ENCODE data around the gene DPM3. TPM values are rescaled to one million over a fixed set of nuclear protein-coding genes. Genes with fewer than 3 reads are reported as not detected.

DPM3 gene
- total and polyA plus RNA-seq, 2 of the 13 experiments (the other 11 are each of a cell fraction or from before 2014, with no cell fraction given) = 23.2 to 53.4 TPM

- no peak for TF ChIP-seq ZNF205 (CRISPR knock-in tag; IDR thresholded peaks at IDR 0.05)
- no peak for TF ChIP-seq AKAP8 (CRISPR knock-in tag; IDR thresholded peaks at IDR 0.05)
- no peak for TF ChIP-seq AHR (CRISPR knock-in tag; IDR thresholded peaks at IDR 0.05)
- TF ChIP-seq, protein P1, sequence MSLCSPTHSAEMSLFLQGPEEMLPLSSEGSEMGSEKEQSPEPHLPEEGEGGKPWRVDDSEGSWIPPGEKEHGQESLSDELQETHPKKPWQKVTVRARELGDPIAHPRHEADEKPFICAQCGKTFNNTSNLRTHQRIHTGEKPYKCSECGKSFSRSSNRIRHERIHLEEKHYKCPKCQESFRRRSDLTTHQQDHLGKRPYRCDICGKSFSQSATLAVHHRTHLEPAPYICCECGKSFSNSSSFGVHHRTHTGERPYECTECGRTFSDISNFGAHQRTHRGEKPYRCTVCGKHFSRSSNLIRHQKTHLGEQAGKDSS (CRISPR knock-in tag; IDR thresholded peaks at IDR 0.05; ENCODE audit: borderline replicate concordance, low read depth) = no peak
- TF ChIP-seq ZNF235 (CRISPR knock-in tag; IDR thresholded peaks at IDR 0.05; ENCODE audit: borderline replicate concordance) = no peak
- 0 out of 2 replicates have a peak, but pooled peaks have one; percentile 9 for TF ChIP-seq GATAD2A (CRISPR knock-in tag; IDR thresholded peaks at IDR 0.05)
- TF ChIP-seq DNMT1 (CRISPR knock-in tag; IDR thresholded peaks at IDR 0.05) = 0 out of 2 replicates have a peak, but pooled peaks have one; percentile 61
- peak; percentile 54 for TF ChIP-seq SAP130 (CRISPR knock-in tag; IDR thresholded peaks at IDR 0.05; ENCODE audit: low read depth)
- TF ChIP-seq ZNF124 (CRISPR knock-in tag; IDR thresholded peaks at IDR 0.05) = no peak
- TF ChIP-seq, protein P2, sequence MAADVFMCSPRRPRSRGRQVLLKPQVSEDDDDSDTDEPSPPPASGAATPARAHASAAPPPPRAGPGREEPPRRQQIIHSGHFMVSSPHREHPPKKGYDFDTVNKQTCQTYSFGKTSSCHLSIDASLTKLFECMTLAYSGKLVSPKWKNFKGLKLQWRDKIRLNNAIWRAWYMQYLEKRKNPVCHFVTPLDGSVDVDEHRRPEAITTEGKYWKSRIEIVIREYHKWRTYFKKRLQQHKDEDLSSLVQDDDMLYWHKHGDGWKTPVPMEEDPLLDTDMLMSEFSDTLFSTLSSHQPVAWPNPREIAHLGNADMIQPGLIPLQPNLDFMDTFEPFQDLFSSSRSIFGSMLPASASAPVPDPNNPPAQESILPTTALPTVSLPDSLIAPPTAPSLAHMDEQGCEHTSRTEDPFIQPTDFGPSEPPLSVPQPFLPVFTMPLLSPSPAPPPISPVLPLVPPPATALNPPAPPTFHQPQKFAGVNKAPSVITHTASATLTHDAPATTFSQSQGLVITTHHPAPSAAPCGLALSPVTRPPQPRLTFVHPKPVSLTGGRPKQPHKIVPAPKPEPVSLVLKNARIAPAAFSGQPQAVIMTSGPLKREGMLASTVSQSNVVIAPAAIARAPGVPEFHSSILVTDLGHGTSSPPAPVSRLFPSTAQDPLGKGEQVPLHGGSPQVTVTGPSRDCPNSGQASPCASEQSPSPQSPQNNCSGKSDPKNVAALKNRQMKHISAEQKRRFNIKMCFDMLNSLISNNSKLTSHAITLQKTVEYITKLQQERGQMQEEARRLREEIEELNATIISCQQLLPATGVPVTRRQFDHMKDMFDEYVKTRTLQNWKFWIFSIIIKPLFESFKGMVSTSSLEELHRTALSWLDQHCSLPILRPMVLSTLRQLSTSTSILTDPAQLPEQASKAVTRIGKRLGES (CRISPR knock-in tag; IDR thresholded peaks at IDR 0.05; ENCODE audit: borderline replicate concordance) = no peak
- no peak for TF ChIP-seq ZNF460 (CRISPR knock-in tag; IDR thresholded peaks at IDR 0.05; ENCODE audit: borderline replicate concordance)
- no peak for TF ChIP-seq ZNF556 (CRISPR knock-in tag; IDR thresholded peaks at IDR 0.05; ENCODE audit: borderline replicate concordance)
- 0 out of 2 replicates have a peak, but pooled peaks have one; percentile 7 for TF ChIP-seq KMT2A (CRISPR knock-in tag; IDR thresholded peaks at IDR 0.05)
- no peak for TF ChIP-seq KMT2B (CRISPR knock-in tag; IDR thresholded peaks at IDR 0.05)
- no peak for TF ChIP-seq ZNF530 (CRISPR knock-in tag; IDR thresholded peaks at IDR 0.05; ENCODE audit: low read depth)
- no peak; the same call in 1 of the 2 replicates for TF ChIP-seq ZNF546 (CRISPR knock-in tag; conservative IDR thresholded peaks at IDR 0.05)
- no peak for TF ChIP-seq WIZ (CRISPR knock-in tag; IDR thresholded peaks at IDR 0.05)
- TF ChIP-seq NR1H2 (CRISPR knock-in tag; IDR thresholded peaks at IDR 0.05; ENCODE audit: borderline replicate concordance, low read depth) = no peak
- peak; percentile 35; the same call in 1 of the 2 replicates for TF ChIP-seq HNRNPL (IDR thresholded peaks at IDR 0.05; ENCODE audit: low read depth, low read length)
- TF ChIP-seq HNF4A (CRISPR knock-in tag; IDR thresholded peaks at IDR 0.05) = 0 out of 2 replicates have a peak, but pooled peaks have one; percentile 17
- TF ChIP-seq ESRRA (CRISPR knock-in tag; IDR thresholded peaks at IDR 0.05; ENCODE audit: low read depth) = no peak
- no peak for TF ChIP-seq BORCS8-MEF2B (CRISPR knock-in tag; IDR thresholded peaks at IDR 0.05)
- TF ChIP-seq, protein P3, sequence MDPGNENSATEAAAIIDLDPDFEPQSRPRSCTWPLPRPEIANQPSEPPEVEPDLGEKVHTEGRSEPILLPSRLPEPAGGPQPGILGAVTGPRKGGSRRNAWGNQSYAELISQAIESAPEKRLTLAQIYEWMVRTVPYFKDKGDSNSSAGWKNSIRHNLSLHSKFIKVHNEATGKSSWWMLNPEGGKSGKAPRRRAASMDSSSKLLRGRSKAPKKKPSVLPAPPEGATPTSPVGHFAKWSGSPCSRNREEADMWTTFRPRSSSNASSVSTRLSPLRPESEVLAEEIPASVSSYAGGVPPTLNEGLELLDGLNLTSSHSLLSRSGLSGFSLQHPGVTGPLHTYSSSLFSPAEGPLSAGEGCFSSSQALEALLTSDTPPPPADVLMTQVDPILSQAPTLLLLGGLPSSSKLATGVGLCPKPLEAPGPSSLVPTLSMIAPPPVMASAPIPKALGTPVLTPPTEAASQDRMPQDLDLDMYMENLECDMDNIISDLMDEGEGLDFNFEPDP (CRISPR knock-in tag; conservative IDR thresholded peaks at IDR 0.05) = no peak
- no peak for TF ChIP-seq NFE2L2 (IDR thresholded peaks at IDR 0.05; ENCODE audit: low read length)
- no peak for TF ChIP-seq ZNF547 (CRISPR knock-in tag; IDR thresholded peaks at IDR 0.05)
- TF ChIP-seq MLLT10 (CRISPR knock-in tag; IDR thresholded peaks at IDR 0.05) = no peak
- TF ChIP-seq ONECUT2 (CRISPR knock-in tag; IDR thresholded peaks at IDR 0.05) = no peak
These were observed 15.5 kb downstream of the DPM3 start (continued) for GRCh38 chr1:155124503-155125463.
